ENCODE measurements around the gene RIPK4. TPM values are rescaled to one million over a fixed set of nuclear protein-coding genes. Genes with fewer than 3 reads are reported as not detected.
"Not testable (repeated sequence)": the region's sequence is repeated elsewhere in the genome, so short reads cannot be mapped to it uniquely, and the experiment has no call there.

Gene RIPK4
- total and polyA plus RNA-seq, 2 experiments from 2014 or later, result 0.46 to 0.54 TPM

DNA sequence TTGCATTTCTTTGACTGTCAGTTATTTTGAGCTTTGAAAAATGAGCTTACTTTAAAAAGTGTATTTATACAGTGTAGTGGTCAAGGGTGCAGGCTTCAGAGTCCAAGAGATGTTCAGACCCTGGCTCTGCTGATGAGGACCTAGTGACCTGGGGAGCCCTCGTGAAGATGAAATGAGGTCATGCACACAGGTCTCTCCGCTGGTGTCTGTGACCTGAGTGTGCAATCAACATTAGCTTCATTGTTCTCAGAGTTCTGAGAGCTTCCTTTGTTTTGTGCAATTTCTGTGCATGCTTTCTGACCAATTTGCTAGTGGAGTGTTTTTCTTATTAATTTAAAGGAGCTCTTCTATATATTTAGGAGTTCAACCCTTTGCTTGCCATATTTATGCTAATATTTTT lies 71.3 kb downstream of the RIPK4 start:
- Histone ChIP-seq H3K9me2 (ENCODE audit: insufficient read depth) (no peaks in the 10 kb centered on the region), H4K20me1 (ENCODE audit: insufficient read depth) (no peaks in the 10 kb centered on the region), H3K27ac (no peak overlapping the region), H3K9ac (no peak overlapping the region), H3K27me3 (replicated peaks; ENCODE audit: insufficient read depth) (peaks cover 21% of the 10 kb centered on the region), H3K4me1 (ENCODE audit: insufficient read depth) (no peaks in the 10 kb centered on the region), H3K36me3 (ENCODE audit: low read depth) (no peaks in the 10 kb centered on the region), H2AFZ (no peak overlapping the region), H3F3A (ENCODE audit: insufficient read depth) (no peaks in the 10 kb centered on the region), H3K4me2 (ENCODE audit: unreplicated experiment) (no peak overlapping the region), H3K9me3 (ENCODE audit: low read depth) (no peaks in the 10 kb centered on the region), H3K4me3 (no peak overlapping the region), H3K79me2 (ENCODE audit: insufficient read depth) (no peaks in the 10 kb centered on the region)
- in situ Hi-C loops (cut with MboI), result no loop called here
- 56 to 64% methylated on average over 2 of the region's 2 CpGs for WGBS, 2 experiments (ENCODE audit: low coverage in 1 of 2, low lambda C conversion rate in 2 of 2, missing lambda C conversion rate in 2 of 2)
- DNase-seq, result no peak
- TF ChIP-seq EZH2phosphoT487 (IDR thresholded peaks at IDR 0.05; ENCODE audit: insufficient read depth, low read depth), result no peak
- TF ChIP-seq EZH2 (IDR thresholded peaks at IDR 0.05; ENCODE audit: insufficient read depth, poor library complexity, severe bottlenecking), result no peak

DNA sequence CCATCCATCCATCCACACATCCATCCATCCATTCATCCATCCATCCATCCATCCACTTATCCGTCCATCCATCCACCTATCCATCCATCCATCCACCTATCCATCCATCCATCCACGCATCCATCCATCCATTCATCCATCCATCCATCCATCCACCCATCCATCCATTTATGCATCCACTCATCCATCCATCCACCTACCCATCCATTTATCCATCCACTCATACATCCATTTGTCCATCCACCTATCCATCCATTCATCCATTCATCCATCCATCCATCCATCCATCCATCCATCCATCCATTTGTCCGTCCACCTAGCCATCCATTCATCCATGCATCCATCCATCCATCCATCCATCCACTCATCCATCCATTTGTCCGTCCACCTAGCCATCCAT lies 72.8 kb downstream of the RIPK4 start:
- WGBS, 2 experiments (ENCODE audit: low coverage in 1 of 2, low lambda C conversion rate in 2 of 2, missing lambda C conversion rate in 2 of 2), result 40 to 47% methylated on average over 4 of the region's 4 CpGs
- H3K4me3 ChIP-seq; H3K4me2 ChIP-seq (ENCODE audit: unreplicated experiment); in situ Hi-C loops (cut with MboI); H3K9me2 ChIP-seq (ENCODE audit: insufficient read depth); H3K9ac ChIP-seq; H3K9me3 ChIP-seq (ENCODE audit: low read depth); H3F3A ChIP-seq (ENCODE audit: insufficient read depth); H4K20me1 ChIP-seq (ENCODE audit: insufficient read depth); H3K36me3 ChIP-seq (ENCODE audit: low read depth); H2AFZ ChIP-seq; H3K27ac ChIP-seq; H3K79me2 ChIP-seq (ENCODE audit: insufficient read depth); H3K4me1 ChIP-seq (ENCODE audit: insufficient read depth); DNase-seq: not testable (repeated sequence)
- peaks cover 25% of the 10 kb centered on the region for H3K27me3 ChIP-seq (replicated peaks; ENCODE audit: insufficient read depth)

DNA sequence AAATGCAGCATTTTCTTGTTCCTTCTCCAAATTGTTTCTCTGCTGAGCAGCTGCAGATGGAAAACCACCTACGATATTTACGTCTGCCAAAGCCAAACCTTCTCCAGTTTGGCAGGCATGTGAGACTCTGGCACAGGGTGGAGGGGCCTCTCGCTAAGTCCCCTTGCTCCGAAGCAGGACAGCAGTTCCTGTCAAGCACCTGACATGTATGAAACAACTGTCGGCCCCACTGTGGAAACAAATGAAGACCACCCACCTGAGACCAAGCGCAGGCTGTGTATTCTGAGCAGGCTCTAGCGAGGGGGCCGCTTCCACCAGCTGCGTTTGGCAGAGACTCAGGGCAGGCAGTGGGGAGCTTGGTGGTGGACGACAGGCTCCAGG lies 74.7 kb downstream of the RIPK4 start:
- H3K4me2 ChIP-seq (ENCODE audit: unreplicated experiment), result no peak overlapping the region
- no peaks in the 10 kb centered on the region for H3K9me3 ChIP-seq (ENCODE audit: low read depth)
- WGBS, 2 experiments (ENCODE audit: low coverage in 1 of 2, low lambda C conversion rate in 2 of 2, missing lambda C conversion rate in 2 of 2), result 40 to 41% methylated on average over 10 of the region's 10 CpGs
- H3F3A ChIP-seq (ENCODE audit: insufficient read depth), result no peaks in the 10 kb centered on the region
- H3K36me3 ChIP-seq (ENCODE audit: low read depth), result no peaks in the 10 kb centered on the region
- no peak overlapping the region for H3K4me3 ChIP-seq
- H4K20me1 ChIP-seq (ENCODE audit: insufficient read depth), result no peaks in the 10 kb centered on the region
- no peaks in the 10 kb centered on the region for H3K9me2 ChIP-seq (ENCODE audit: insufficient read depth)
- DNase-seq, result no peak
- H2AFZ ChIP-seq, result no peak overlapping the region
- TF ChIP-seq EZH2phosphoT487 (IDR thresholded peaks at IDR 0.05; ENCODE audit: insufficient read depth, low read depth) (no peak), EZH2 (IDR thresholded peaks at IDR 0.05; ENCODE audit: insufficient read depth, poor library complexity, severe bottlenecking) (no peak)
- in situ Hi-C loops (cut with MboI), result no loop called here
- no peaks in the 10 kb centered on the region for H3K79me2 ChIP-seq (ENCODE audit: insufficient read depth)
- H3K27me3 ChIP-seq (replicated peaks; ENCODE audit: insufficient read depth), result peaks cover 25% of the 10 kb centered on the region
- H3K27ac ChIP-seq, result no peak overlapping the region
- no peaks in the 10 kb centered on the region for H3K4me1 ChIP-seq (ENCODE audit: insufficient read depth)
- H3K9ac ChIP-seq, result no peak overlapping the region

DNA sequence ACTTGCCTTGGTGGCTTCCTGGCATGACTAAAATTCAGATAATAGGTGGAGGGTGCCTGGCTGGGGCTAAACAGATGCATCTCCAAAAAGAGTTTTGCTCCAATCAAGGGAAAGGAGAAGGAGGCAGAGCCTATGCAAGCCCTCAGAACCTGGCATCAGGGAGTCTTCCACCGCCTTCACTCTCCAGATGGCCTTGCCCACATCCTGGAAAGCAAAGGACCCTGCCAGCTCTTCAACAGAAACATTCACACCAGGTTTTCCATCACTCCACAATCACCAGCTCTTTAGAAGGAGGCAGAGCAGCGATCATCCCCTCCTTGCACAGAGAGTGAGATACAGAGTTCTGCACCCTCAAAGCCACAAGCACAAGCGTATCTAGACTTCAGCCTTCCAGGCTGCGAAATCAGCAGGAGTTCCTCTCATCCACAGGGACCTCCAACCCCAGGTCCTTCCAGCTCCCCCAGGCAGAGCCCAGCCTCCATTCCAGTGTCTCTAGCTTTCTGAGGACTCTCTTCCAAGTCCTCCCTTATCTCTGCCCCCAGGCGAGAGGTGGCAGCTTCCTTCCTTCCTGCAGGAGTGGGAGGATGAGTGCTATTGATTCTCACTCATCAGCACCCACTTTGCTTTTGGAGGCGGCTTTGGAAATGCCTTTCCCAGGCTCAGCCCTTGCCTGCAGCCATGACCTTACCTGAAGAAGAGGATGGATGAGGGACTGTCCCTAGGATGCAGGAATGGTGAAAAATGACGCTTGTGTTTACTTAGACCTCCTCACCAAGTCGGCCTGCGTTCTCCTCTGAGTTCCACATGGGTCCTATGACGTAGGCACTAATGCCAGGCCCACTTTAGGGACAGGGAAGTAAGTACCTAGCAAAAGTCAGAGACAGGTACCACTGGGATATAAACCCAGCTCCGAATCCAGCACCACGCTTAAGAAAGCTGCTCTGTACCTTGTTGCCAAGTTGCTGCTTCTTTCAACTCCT lies 75.4 kb downstream of the RIPK4 start:
- in situ Hi-C loops (cut with MboI), result no loop called here

More for the DNA sequence above, 75.4 kb downstream of the RIPK4 start:
- H3K4me1 ChIP-seq (ENCODE audit: insufficient read depth), result no peaks in the 10 kb centered on the region
- TF ChIP-seq EZH2phosphoT487 (IDR thresholded peaks at IDR 0.05; ENCODE audit: insufficient read depth, low read depth) (no peak), EZH2 (IDR thresholded peaks at IDR 0.05; ENCODE audit: insufficient read depth, poor library complexity, severe bottlenecking) (no peak)
- no peaks in the 10 kb centered on the region for H3K79me2 ChIP-seq (ENCODE audit: insufficient read depth)
- H3K27ac ChIP-seq, result no peak overlapping the region
- H3K9me3 ChIP-seq (ENCODE audit: low read depth), result no peaks in the 10 kb centered on the region
- no peak overlapping the region for H3K4me3 ChIP-seq
- H3K9me2 ChIP-seq (ENCODE audit: insufficient read depth), result no peaks in the 10 kb centered on the region
- DNase-seq, result no peak
- H2AFZ ChIP-seq, result no peak overlapping the region
- peaks cover 25% of the 10 kb centered on the region for H3K27me3 ChIP-seq (replicated peaks; ENCODE audit: insufficient read depth)
- H3K4me2 ChIP-seq (ENCODE audit: unreplicated experiment), result no peak overlapping the region
- H4K20me1 ChIP-seq (ENCODE audit: insufficient read depth), result no peaks in the 10 kb centered on the region
- no peak overlapping the region for H3K9ac ChIP-seq
- no peaks in the 10 kb centered on the region for H3F3A ChIP-seq (ENCODE audit: insufficient read depth)
- no peaks in the 10 kb centered on the region for H3K36me3 ChIP-seq (ENCODE audit: low read depth)
- 52 to 58% methylated on average over 12 of the region's 12 CpGs for WGBS, 2 experiments (ENCODE audit: low coverage in 1 of 2, low lambda C conversion rate in 2 of 2, missing lambda C conversion rate in 2 of 2)

Small RNA genes lying within 50 kb of the gene (microRNA-seq; reads per million reads assigned to microRNA genes)
- not detected for gene MIR6814 (ENCODE audit: borderline number of aligned reads)

Small RNA genes lying within 50 kb of the gene (small RNA-seq; reads per million reads assigned to genes)
- gene MIR6814 (ENCODE audit: low read depth, low replicate concordance), result not detected

Other genes with a start within 250 kb of the RIPK4 start
- gene PRDM15, start 112.3 kb upstream of the RIPK4 start, total RNA-seq (2014; rRNA removed; shearing (Covaris generic)), result 2.5 and 4.2 TPM in 2 replicates
- gene PRDM15, start 112.3 kb upstream of the RIPK4 start, polyA plus RNA-seq (2016; fragmentation: Nextera tagmentation; extraction: Ambion mirVana), result 1.7 and 2.3 TPM in 2 replicates
- gene C2CD2, start 187.0 kb upstream of the RIPK4 start, total RNA-seq (2014; rRNA removed; shearing (Covaris generic)), result 11.5 and 12.2 TPM in 2 replicates
- 5.9 and 7.6 TPM in 2 replicates for gene C2CD2, start 187.0 kb upstream of the RIPK4 start, polyA plus RNA-seq (2016; fragmentation: Nextera tagmentation; extraction: Ambion mirVana)
- 10.6 and 10.7 TPM in 2 replicates for gene ZBTB21, start 243.3 kb upstream of the RIPK4 start, total RNA-seq (2014; rRNA removed; shearing (Covaris generic))
- 9.1 and 10.7 TPM in 2 replicates for gene ZBTB21, start 243.3 kb upstream of the RIPK4 start, polyA plus RNA-seq (2016; fragmentation: Nextera tagmentation; extraction: Ambion mirVana)